ENCODE measurements around the gene FOXB1.

The FOXB1 gene

DNA sequence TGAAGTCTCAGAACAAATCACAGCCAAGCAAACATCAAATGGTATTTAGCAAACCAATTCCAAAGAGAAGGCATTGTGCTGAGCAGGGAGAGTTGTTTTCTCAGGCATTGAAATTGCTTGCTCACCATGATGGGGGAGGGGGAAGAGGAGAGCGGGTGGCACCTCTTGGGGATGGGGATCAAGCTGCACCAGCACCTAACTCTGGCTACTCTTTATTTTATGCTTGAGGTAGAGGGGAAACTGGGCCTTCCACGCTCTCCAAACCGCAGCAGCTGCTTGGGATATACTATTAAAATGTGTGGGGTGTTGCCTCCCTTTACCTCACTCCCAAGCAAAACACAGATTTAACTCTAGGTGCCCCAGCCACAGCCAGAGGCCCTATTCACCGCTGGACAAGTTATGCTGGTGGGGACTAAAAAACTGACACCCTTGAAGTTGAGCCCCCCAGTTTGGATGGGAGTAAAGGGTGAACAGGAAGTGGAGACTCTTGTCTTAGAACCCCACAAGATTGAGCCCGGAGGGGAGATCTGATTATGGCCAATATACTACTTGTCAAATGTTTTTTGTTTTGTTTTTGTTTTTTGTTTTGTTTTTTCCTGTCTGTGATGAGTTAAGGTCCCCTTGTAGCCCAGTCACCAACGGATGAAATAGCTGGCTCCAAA, 5.0 kb upstream of the FOXB1 start:
- H3K4me3 ChIP-seq (ENCODE audit: low read depth, low read length), result no peak overlapping the region
- TF ChIP-seq, protein P1, sequence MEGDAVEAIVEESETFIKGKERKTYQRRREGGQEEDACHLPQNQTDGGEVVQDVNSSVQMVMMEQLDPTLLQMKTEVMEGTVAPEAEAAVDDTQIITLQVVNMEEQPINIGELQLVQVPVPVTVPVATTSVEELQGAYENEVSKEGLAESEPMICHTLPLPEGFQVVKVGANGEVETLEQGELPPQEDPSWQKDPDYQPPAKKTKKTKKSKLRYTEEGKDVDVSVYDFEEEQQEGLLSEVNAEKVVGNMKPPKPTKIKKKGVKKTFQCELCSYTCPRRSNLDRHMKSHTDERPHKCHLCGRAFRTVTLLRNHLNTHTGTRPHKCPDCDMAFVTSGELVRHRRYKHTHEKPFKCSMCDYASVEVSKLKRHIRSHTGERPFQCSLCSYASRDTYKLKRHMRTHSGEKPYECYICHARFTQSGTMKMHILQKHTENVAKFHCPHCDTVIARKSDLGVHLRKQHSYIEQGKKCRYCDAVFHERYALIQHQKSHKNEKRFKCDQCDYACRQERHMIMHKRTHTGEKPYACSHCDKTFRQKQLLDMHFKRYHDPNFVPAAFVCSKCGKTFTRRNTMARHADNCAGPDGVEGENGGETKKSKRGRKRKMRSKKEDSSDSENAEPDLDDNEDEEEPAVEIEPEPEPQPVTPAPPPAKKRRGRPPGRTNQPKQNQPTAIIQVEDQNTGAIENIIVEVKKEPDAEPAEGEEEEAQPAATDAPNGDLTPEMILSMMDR (IDR thresholded peaks at IDR 0.05; ENCODE audit: low read depth, low read length, missing control alignments), result no peak
- DNase-seq (ENCODE audit: low read depth), result no peak

DNA sequence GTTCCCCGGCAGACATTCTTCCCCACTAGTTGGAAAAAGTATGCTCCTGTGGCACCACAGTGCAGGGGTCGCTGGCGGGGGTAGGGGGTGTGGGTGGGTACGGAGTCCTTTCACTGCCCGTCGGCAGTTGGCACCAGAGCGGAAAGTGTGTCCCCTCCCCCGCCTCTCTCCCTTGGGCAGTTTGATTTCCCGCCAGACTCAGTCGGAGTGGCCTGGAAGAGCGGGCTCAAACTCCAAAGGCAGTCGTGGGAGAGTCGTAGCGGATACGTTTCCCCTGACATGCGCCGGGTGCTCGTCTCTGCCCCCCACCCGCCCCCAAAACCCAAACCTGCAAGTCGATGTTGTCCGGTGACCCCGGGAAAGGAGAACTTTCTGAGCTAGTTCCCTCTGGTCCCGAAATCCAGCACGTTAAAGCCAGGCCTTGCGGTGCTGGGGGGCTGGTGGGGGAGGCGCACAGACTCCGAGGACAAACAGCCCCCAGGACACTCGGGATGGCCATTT, 4.4 kb upstream of the FOXB1 start:
- H3K4me3 ChIP-seq (ENCODE audit: low read depth, low read length), result no peak overlapping the region

DNA sequence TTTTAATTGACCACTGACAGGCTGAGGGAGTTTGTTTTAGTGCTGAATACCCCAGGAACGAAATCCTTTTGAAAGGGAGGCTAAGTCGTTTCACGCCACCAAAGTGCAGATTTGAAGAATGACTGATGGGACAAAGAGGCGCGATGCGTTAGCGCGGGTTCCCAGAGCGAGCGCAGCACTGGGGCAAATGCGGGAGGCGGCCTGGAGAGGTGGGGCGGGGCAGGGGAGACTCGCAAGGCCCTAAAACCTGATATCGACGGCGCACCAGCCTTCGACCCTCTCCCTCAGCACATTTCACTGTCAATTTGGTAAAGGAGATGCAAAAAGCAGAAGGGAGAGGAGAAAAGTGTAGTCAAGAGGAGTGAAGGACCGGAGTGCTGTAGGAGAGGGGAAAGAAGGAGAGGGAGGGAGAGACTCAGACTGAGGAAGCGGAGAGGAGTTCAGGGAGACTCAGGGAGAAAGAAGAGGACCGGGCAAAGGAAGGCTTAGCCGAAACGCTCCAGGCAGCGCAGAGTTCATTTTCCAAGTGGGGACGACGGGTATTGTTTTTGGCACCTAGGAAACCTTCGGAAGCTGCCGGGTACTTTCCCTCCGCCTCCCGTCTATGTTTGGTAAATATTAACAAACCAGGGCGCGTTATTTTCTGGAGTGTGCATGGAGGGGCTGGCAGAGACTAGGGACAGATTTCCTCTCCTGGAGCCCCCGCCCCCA, 3.8 kb upstream of the FOXB1 start:
- no peak for DNase-seq (ENCODE audit: low read depth)
- H3K4me3 ChIP-seq (ENCODE audit: low read depth, low read length), result no peak overlapping the region
- TF ChIP-seq, protein P1 (IDR thresholded peaks at IDR 0.05; ENCODE audit: low read depth, low read length, missing control alignments), result no peak

More for the DNA sequence above, 4.4 kb upstream of the FOXB1 start:
- TF ChIP-seq, protein P1 (IDR thresholded peaks at IDR 0.05; ENCODE audit: low read depth, low read length, missing control alignments), result no peak
- no peak for DNase-seq (ENCODE audit: low read depth)

DNA sequence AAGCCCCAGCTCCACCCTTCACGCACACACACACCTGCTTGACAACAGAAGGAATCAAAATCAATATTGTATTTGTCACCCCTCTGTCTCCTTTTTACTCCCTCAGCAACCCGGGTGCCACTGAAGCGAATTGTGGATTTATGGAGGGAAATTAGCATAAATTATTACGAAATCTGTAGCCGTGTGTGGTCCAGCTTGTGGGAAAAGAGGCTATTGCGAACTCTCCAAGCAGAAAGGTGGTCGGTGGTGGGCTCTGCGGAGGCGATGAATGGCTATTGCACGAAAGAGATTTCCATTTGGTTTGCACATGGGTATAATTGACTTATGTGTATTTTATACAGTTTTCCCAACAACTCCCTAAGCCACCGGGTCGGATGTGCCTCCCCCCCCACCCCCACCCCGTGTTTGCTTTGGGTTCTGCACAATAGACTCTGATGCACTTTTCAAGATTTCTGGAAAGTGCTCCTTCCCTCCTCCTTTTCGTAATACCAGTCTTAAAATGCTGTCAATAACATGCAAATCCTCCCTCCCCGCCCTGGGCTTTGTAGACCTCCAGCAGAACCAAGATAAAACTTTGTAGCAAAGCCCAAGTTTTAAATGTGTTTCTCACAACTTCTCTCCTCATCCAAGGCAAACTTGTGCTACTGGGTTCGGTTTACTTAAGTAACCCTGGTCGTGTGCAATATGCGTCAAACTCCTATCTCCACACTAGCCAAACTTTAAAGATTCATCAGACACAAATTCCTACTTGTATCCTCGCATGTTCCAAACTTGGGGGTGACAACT, 3.1 kb upstream of the FOXB1 start:
- TF ChIP-seq, protein P1 (IDR thresholded peaks at IDR 0.05; ENCODE audit: low read depth, low read length, missing control alignments), result no peak
- no peak for DNase-seq (ENCODE audit: low read depth)
- no peak overlapping the region for H3K4me3 ChIP-seq (ENCODE audit: low read depth, low read length)

DNA sequence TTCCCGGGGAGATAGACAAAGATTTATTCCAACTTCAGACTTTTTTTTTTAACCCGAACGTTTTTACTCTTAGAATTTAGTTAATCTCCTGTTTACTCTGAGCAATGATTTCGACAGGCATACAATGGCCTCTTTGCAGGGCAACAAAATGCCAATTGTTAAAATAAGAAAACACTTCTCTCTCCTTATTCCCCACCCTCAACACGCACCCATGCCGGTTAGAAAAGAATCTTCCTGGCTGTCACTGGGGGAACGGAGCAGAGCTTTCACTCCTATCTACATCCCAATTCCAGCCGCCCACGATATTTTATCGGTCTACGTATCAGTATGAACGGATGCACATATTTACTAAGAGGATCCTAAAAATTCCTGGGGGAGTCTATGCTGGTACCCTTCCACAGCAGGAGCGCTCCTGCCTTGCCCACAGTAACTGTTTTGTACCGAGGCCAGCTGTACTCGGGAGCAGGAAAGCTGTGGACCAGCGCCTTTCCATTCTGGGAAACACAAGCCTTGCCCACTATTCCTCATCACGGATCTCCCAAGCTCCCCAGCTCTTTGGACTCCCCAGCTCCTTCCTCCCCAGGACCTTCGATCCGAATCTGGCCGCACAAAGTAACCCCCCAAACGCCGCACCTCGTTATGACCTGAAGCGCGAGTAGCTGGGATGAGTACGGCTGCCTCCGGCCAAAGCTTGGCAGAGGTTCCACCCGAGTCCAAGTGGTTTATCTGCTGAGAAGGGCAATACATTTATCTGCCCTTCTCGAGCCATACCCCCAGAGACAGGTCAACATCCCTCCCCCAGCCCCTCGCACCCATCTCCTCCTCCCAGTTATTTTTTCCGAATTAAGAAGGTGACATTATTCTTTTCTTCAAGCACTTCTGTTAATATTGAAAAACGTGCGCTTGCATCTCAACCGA, 2.2 kb upstream of the FOXB1 start:
- DNase-seq (ENCODE audit: low read depth), result no peak
- TF ChIP-seq, protein P1 (IDR thresholded peaks at IDR 0.05; ENCODE audit: low read depth, low read length, missing control alignments), result no peak
- no peak overlapping the region for H3K4me3 ChIP-seq (ENCODE audit: low read depth, low read length)

DNA sequence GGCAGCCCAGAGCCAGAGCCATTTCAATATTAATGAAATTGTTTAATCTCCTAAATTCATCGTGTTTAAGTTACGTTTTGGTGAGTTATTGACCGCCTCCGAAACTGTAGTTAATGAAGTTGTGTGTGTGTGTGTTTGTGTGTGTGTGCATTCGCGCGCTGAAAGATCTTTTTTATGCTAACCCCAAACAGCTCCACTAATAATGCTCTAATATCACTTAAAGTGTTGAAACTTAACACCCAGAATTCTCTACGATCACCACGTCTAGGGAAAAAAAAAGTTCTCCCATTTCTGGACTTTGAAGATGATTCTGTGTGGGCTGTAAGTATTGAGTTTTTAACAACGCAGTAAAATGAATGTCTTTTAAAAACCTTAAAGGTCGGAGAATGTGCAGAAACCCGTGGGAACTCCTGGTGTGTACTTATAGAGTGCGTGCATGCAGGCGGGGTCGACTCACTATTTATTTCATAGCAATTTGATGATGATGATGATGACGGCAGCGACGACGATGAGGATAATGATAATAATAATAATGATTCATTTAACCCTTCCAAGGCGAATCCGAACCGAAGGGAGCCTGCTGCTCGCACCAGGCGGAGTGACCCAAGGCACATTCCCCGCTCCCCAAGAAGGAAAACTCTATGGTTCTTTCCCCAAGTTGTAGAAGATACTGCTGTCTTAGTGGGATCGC, 1.4 kb upstream of the FOXB1 start:
- no peak for DNase-seq (ENCODE audit: low read depth)
- no peak overlapping the region for H3K4me3 ChIP-seq (ENCODE audit: low read depth, low read length)
- TF ChIP-seq, protein P1 (IDR thresholded peaks at IDR 0.05; ENCODE audit: low read depth, low read length, missing control alignments), result no peak
